ENCODE measurements around the gene PRUNE2.
"Not testable (repeated sequence)": the region's sequence is repeated elsewhere in the genome, so short reads cannot be mapped to it uniquely, and the experiment has no call there.

The PRUNE2 gene

GRCh38 chr9:76693912-76694311 is 212.0 kb downstream of the PRUNE2 start:
- DNase-seq (ENCODE audit: low spot score): no peak

GRCh38 chr9:76692458-76693129 is 213.3 kb downstream of the PRUNE2 start:
- no peak for DNase-seq (ENCODE audit: low spot score)

GRCh38 chr9:76691517-76692313 is 214.2 kb downstream of the PRUNE2 start:
- DNase-seq (ENCODE audit: low spot score): peak; percentile 75

- no peak for DNase-seq (ENCODE audit: low spot score)
Measured at GRCh38 chr9:76690973-76691370, 214.9 kb downstream of the PRUNE2 start.

GRCh38 chr9:76690246-76690972 is 215.5 kb downstream of the PRUNE2 start:
- no peak for DNase-seq (ENCODE audit: low spot score)

DNA sequence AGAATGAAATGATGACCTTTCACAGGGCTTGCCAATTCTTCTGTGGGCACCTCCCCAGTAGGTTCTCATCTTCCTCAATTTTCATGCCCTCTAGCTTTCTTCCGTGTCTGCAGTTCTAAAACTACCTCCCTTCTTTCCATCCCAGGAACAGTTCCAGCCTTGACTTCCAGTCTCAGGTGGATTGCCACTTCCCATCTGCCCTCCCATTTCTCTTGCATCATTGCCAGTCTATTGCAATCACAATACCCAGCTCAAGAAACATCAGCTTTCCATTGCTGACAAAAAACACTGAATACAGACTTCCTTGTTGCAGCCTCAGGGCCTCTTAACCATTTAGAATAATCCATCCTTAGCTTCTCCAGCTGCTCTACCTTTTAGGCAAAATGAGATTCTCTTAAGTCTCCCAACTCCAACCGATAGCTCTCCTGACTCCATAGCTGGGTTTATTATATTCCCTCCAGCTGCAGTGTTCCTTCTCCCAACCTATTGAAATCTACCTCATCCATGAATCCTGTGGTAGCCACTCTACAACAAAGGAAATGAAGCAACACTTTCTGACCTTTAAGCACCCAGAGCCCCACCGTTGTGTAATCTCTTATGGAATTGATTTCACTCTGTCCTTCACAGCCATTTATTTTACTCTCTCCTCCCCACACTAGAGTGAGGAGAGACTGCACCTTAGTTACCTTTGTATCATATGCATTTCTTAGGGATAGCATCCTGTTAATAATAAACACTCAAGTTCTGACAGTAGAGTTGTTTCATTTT is 217.3 kb downstream of the PRUNE2 start:
- DNase-seq (ENCODE audit: low spot score): no peak

DNA sequence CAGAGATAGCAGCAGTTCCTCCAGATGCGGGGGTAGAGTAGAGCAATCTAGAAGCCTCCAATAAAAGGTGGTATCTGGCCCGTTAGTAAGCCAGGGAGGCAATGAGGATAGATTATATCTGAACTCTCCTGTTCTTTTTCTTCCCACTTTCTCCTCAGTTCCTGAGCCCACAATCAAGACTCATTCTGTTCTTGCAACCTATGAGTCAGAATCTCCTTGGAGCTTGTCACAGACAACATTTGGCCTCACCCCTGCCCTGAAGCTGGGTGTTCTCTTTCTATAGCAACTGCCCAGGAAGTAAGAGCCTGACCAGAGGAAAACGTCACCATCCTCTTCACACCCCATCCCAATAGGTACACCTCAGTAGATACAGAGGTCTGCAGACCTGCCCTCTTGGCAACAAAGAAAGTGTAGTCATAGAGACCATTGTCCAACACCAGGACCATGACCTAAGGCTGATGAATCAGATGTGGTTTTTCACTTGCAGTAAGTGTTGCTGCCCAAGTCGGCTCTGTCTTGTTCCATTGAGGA is 218.0 kb downstream of the PRUNE2 start:
- no peak for DNase-seq (ENCODE audit: low spot score)

GRCh38 chr9:76686756-76687155 is 219.2 kb downstream of the PRUNE2 start:
- DNase-seq (ENCODE audit: low spot score): no peak

GRCh38 chr9:76684213-76684612 is 221.7 kb downstream of the PRUNE2 start:
- DNase-seq (ENCODE audit: low spot score): no peak

DNA sequence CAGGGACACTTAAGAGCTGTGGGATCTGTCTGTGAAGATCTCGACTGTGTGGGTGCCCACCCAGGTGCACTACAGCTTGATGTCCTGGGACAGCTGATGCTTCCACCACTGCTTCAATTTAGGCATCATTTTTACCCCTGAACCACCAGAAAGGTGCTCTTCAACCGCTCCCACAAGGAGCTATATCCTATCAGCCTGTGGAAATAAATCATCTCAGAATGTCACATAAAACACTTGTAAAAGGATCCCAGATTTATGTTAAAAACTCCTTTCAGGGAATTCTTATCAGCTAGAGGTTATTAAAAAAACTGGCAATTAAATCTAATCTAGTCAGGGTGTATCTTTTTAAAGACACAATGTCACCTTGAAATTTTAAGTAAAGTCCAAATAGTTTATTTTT is 224.4 kb downstream of the PRUNE2 start:
- DNase-seq (ENCODE audit: low spot score): no peak

GRCh38 chr9:76680716-76681425 is 225.0 kb downstream of the PRUNE2 start:
- no peak for DNase-seq (ENCODE audit: low spot score)

- no peak for DNase-seq (ENCODE audit: low spot score)
Measured at GRCh38 chr9:76677481-76678055, 228.3 kb downstream of the PRUNE2 start.

GRCh38 chr9:76676857-76677256 is 229.1 kb downstream of the PRUNE2 start:
- no peak for DNase-seq (ENCODE audit: low spot score)

GRCh38 chr9:76667521-76667957 is 238.4 kb downstream of the PRUNE2 start:
- no peak for DNase-seq (ENCODE audit: low spot score)

- DNase-seq (ENCODE audit: low spot score): not testable (repeated sequence)
Measured at GRCh38 chr9:76665966-76666365, 239.9 kb downstream of the PRUNE2 start.

DNA sequence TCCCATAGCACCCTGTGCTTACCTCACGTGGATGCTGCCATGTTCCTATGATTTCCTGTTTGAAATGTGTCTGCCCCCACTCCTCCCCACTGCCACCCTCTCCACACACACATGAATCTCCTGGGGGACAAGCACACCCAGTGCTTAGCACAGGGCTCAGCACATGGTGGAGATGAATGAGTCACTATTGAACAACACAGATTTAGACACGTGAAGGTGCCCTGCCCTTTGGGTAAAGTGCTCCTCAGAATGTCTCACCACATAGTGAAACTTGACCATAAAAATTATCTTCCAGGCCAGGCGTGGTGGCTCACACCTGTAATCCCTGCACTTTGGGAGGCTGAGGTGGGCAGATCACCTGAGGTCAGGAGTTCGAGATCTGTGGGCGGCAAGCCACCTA is 240.5 kb downstream of the PRUNE2 start:
- no peak for DNase-seq (ENCODE audit: low spot score)

GRCh38 chr9:76664120-76664519 is 241.8 kb downstream of the PRUNE2 start:
- DNase-seq (ENCODE audit: low spot score): no peak

- DNase-seq (ENCODE audit: low spot score): no peak
Measured at GRCh38 chr9:76662476-76663281, 243.2 kb downstream of the PRUNE2 start.

DNA sequence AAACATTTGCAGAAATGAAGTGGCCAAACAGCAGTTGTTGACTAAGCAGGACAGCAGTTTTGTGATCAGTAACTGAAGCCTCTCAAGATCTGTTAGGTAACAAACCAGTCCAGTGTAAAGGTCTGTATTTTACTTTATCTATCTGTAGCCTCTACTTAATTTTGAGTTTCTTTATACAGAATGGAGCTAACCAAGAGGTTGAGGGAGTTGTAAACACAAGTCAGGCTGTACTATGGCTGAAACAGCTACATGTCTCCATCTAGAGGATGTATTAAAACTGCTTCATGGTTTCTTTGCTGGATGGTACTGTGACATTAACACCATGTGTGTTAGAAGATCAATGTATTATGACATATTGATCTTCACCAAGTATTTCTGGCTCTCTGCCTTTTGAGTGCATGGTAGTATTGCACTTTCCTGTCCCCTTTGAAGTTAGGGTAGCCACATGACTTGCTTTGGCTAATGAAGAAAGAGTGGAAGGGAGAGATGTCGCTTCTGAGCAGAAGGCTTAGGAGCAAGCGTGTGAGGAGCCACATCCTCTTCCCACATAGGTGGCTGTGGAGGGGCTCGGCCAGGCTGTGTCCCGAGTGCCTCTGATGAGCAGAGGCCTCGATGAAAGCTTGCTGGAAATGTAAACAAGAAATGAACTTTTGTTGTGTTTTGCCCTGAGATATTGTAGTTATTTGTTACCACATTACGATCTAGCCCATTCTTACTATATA is 247.2 kb downstream of the PRUNE2 start:
- peak; percentile 43 for DNase-seq (ENCODE audit: low spot score)
